Lower leg skin (tissue), 4 donors: ENCODE measurements around the gene G0S2. TPM values are rescaled to one million over a fixed set of nuclear protein-coding genes. Genes with fewer than 3 reads are reported as not detected.

Experiments
- DNase-seq, 2 donors: peaks; one replicate each; pipeline ENCODE4 v3.0.0-alpha.2; 2019; ENCODE audit warnings: low spot score in 2 of 2
- H3K4me3 ChIP-seq: fragments of 200-600 bp; sonication (generic); 2 replicates; pipeline ENCODE4 v1.5.1; 2017; ENCODE audit warnings: mild to moderate bottlenecking, low read depth; ENCODE audit not compliant: poor library complexity, severe bottlenecking
- CTCF ChIP-seq, 3 donors: fragments of 450-650 bp; IDR thresholded peaks; one replicate each; pipeline ENCODE4 v1.5.1; 2016; ENCODE audit warnings: antibody characterized with exemption in 3 of 3, mild to moderate bottlenecking in 3 of 3, moderate library complexity in 2 of 3
- POLR2A ChIP-seq, 2 donors: fragments of 450-650 bp; IDR thresholded peaks; one replicate each; pipeline ENCODE4 v1.6.1; 2016 to 2017; ENCODE audit warnings: antibody characterized with exemption in 2 of 2, mild to moderate bottlenecking in 1 of 2, moderate library complexity in 1 of 2
- WGBS, 2 donors: methylation state at CpG; one replicate each; pipeline ENCODE4 v1.1.5; 2018; 5-methylcytosine and 5-hydroxymethylcytosine counted together
- intact Hi-C: fragments of 100-400 bp; cut with DNase I; formaldehyde crosslinking; loops from one replicate; pipeline ENCODE4 v1.15.0; 2023; ENCODE audit warnings: low total_unique reads
- total RNA-seq, 4 donors: library from RNA; depleted of rRNA; stranded (reverse); fragments of >200 nt; gene quantifications; one replicate each; pipeline ENCODE4 v1.1.0, GENCODE V29; 2016

The G0S2 gene
- total RNA-seq, 4 donors from 2014 or later: 4.9 to 68.7 (median 30.5) TPM

- intact Hi-C loops: no loop called here
- 92 to 94% methylated on average over 3 of the region's 3 CpGs for WGBS, 2 donors
- no peak overlapping the region for H3K4me3 ChIP-seq
- TF ChIP-seq POLR2A (IDR thresholded peaks at IDR 0.05): no peak
- no peak for TF ChIP-seq CTCF (IDR thresholded peaks at IDR 0.05)
- DNase-seq: no peak
These were observed 31.4 kb downstream of the G0S2 start for GRCh38 chr1:209706622-209707021.

GRCh38 chr1:209707308-209707707 lies 32.1 kb downstream of the G0S2 start:
- TF ChIP-seq CTCF (IDR thresholded peaks at IDR 0.05) (no peak), POLR2A (IDR thresholded peaks at IDR 0.05) (no peak)
- no peak overlapping the region for H3K4me3 ChIP-seq
- no peak for DNase-seq
- 86 to 100% methylated on average over 1 of the region's 1 CpG for WGBS, 2 donors
- intact Hi-C loops: no loop called here

GRCh38 chr1:209708297-209708696 lies 33.1 kb downstream of the G0S2 start:
- intact Hi-C loops: no loop called here
- WGBS, 2 donors: 64 to 74% methylated on average over 4 of the region's 4 CpGs
- TF ChIP-seq POLR2A (IDR thresholded peaks at IDR 0.05) (no peak), CTCF (IDR thresholded peaks at IDR 0.05) (no peak)
- no peak overlapping the region for H3K4me3 ChIP-seq
- no peak for DNase-seq

- intact Hi-C loops: no loop called here
- TF ChIP-seq CTCF (IDR thresholded peaks at IDR 0.05) (no peak), POLR2A (IDR thresholded peaks at IDR 0.05) (no peak)
- 75 to 76% methylated on average over 2 of the region's 2 CpGs for WGBS, 2 donors
- DNase-seq: no peak
- H3K4me3 ChIP-seq: no peak overlapping the region
These were observed 34.9 kb downstream of the G0S2 start for GRCh38 chr1:209710093-209710492.

- 72 to 77% methylated on average over 3 of the region's 3 CpGs for WGBS, 2 donors
- intact Hi-C loops: no loop called here
- TF ChIP-seq POLR2A (IDR thresholded peaks at IDR 0.05) (no peak), CTCF (IDR thresholded peaks at IDR 0.05) (no peak)
- DNase-seq: no peak
- H3K4me3 ChIP-seq: no peak overlapping the region
These were observed 35.6 kb downstream of the G0S2 start for GRCh38 chr1:209710847-209711246.

- DNase-seq: no peak
- H3K4me3 ChIP-seq: no peak overlapping the region
- TF ChIP-seq POLR2A (IDR thresholded peaks at IDR 0.05): no peak
- TF ChIP-seq CTCF (IDR thresholded peaks at IDR 0.05): no peak
- whole genome bisulfite sequencing, 2 donors: 78 to 80% methylated on average over 2 of the region's 2 CpGs
- intact Hi-C loops: no loop called here
These were observed 39.1 kb downstream of the G0S2 start for GRCh38 chr1:209714338-209714737.
